Endothelial cell of umbilical vein (primary cell): ENCODE data around the gene P2RY6. TPM values are rescaled to one million over a fixed set of nuclear protein-coding genes. Genes with fewer than 3 reads are reported as not detected.
A peak's percentile ranks its signal among the peaks of the same experiment; 100 is the strongest.

Experiments used
- Bru-seq: library from RNA; stranded (reverse); fragments of 400-500 nt; gene quantifications from one replicate; lab custom pipeline; 2021; lab: Mats Ljungman, UMichigan
- BruChase-seq, 2 experiments: library from RNA; stranded (reverse); fragments of 400-500 nt; gene quantifications; one replicate each; lab custom pipeline; 2021; lab: Mats Ljungman, UMichigan
- BruUV-seq: library from RNA; stranded (reverse); fragments of 400-500 nt; replicated peaks from 2 replicates; lab custom pipeline; 2021; lab: Mats Ljungman, UMichigan
- CTCF ChIA-PET: fragments of 300-600, 350-600 bp; sonication (Branson Sonifier 250); formaldehyde crosslinking; loops from one replicate; lab custom pipeline; 2021; ENCODE audit warnings: antibody characterized with exemption, inconsistent platforms; lab: Charles Lee
- POLR2A ChIA-PET: fragments of 300-600, 350-600 bp; sonication (Branson Sonifier 250); formaldehyde crosslinking; loops from one replicate; lab custom pipeline; 2021; ENCODE audit warnings: antibody characterized with exemption, inconsistent platforms; lab: Charles Lee
- DNase-seq: peaks from one replicate; pipeline ENCODE4 v3.0.0-alpha.2; 2011; ENCODE audit warnings: low read depth, low spot score
- FAIRE-seq: peaks from 2 replicates; lab custom pipeline; 2011; peaks lifted over from hg19 to GRCh38; lab: Jason Lieb, UNC
- H2AFZ ChIP-seq: 2 replicates; pipeline ENCODE4 v1.6.0; 2012; ENCODE audit warnings: low read depth, low read length, control low read depth, inconsistent platforms
- H3K27ac ChIP-seq: 2 replicates; pipeline ENCODE4 v1.5.1; 2011; ENCODE audit warnings: low read depth, mild to moderate bottlenecking, control low read depth, low read length, moderate library complexity; ENCODE audit not compliant: insufficient read depth
- H3K27me3 ChIP-seq, 2 experiments: 2 replicates each; pipeline versions ENCODE4 v1.6.0 to v1.6.1; 2011; ENCODE audit warnings: low read length in 2 of 2, mixed read lengths in 1 of 2; ENCODE audit not compliant: control insufficient read depth in 2 of 2, insufficient read depth in 2 of 2
- H3K36me3 ChIP-seq, 2 experiments: 2 replicates in 1 of 2; 3 replicates in 1 of 2; pipeline ENCODE4 v1.5.1; 2011; ENCODE audit warnings: low read length in 2 of 2, mild to moderate bottlenecking in 1 of 2, moderate library complexity in 1 of 2; ENCODE audit not compliant: control insufficient read depth in 2 of 2, insufficient read depth in 2 of 2; ENCODE audit errors: extremely low read depth in 1 of 2
- H3K4me1 ChIP-seq: 3 replicates; pipeline ENCODE4 v1.5.1; 2011; ENCODE audit warnings: mild to moderate bottlenecking, low read length; ENCODE audit not compliant: control insufficient read depth, insufficient read depth; ENCODE audit errors: extremely low read depth
- H3K4me2 ChIP-seq: 2 replicates; pipeline ENCODE4 v1.6.1; 2011; ENCODE audit warnings: low read length, control low read depth, mixed read lengths; ENCODE audit not compliant: insufficient read depth
- H3K4me3 ChIP-seq, 3 experiments: fragments of 200-600 bp in 1 of 3; sonication (generic), shearing (Covaris generic) in 1 of 3; replicated peaks in 1 of 3; 2 replicates each; pipeline ENCODE4 v1.5.1; 2011 to 2016; ENCODE audit warnings: control low read depth in 3 of 3, low read length in 3 of 3, mild to moderate bottlenecking in 2 of 3, inconsistent platforms in 1 of 3, low read depth in 1 of 3, moderate library complexity in 1 of 3; ENCODE audit not compliant: insufficient read depth in 1 of 3
- H3K79me2 ChIP-seq: 2 replicates; pipeline ENCODE4 v1.6.0; 2012; ENCODE audit warnings: low read length, inconsistent platforms; ENCODE audit not compliant: control insufficient read depth, insufficient read depth
- H3K9ac ChIP-seq: replicated peaks from 2 replicates; pipeline ENCODE3; 2011; ENCODE audit warnings: low read length, control low read depth; ENCODE audit not compliant: insufficient read depth; ENCODE audit errors: extremely low read depth
- H3K9me1 ChIP-seq: replicated peaks from 3 replicates; pipeline ENCODE4 v1.6.0; 2011; ENCODE audit warnings: mild to moderate bottlenecking, low read length; ENCODE audit not compliant: control insufficient read depth, insufficient read depth; ENCODE audit errors: extremely low read depth
- H3K9me3 ChIP-seq: replicated peaks from 2 replicates; pipeline ENCODE4 v1.5.1; 2012; ENCODE audit warnings: low read length, inconsistent platforms; ENCODE audit not compliant: control insufficient read depth, insufficient read depth
- H4K20me1 ChIP-seq: replicated peaks from 2 replicates; pipeline ENCODE3; 2011; ENCODE audit warnings: mild to moderate bottlenecking, low read length; ENCODE audit not compliant: control insufficient read depth, insufficient read depth; ENCODE audit errors: extremely low read depth
- EZH2 ChIP-seq: IDR thresholded peaks from 2 replicates; pipeline ENCODE4 v1.6.1; 2012; ENCODE audit warnings: borderline replicate concordance, low read depth, mild to moderate bottlenecking, moderate library complexity, low read length, inconsistent platforms; ENCODE audit not compliant: severe bottlenecking
- FOS ChIP-seq: IDR thresholded peaks from 2 replicates; pipeline ENCODE4 v1.6.1; 2011; ENCODE audit warnings: mild to moderate bottlenecking, low read length, moderate library complexity, borderline replicate concordance; ENCODE audit not compliant: insufficient read depth
- GATA2 ChIP-seq: IDR thresholded peaks from 2 replicates; pipeline ENCODE4 v1.7.0; 2011; ENCODE audit warnings: low read depth, mild to moderate bottlenecking, moderate library complexity, mixed read lengths, low read length; ENCODE audit not compliant: insufficient read length, insufficient read depth
- JUN ChIP-seq: IDR thresholded peaks from 2 replicates; pipeline ENCODE4 v1.6.1; 2011; ENCODE audit warnings: borderline replicate concordance, low read depth; ENCODE audit not compliant: insufficient read length, insufficient read depth
- MAX ChIP-seq: IDR thresholded peaks from 2 replicates; pipeline ENCODE4 v1.6.1; 2011; ENCODE audit not compliant: insufficient read depth, insufficient read length
- MYC ChIP-seq: IDR thresholded peaks from one replicate; pipeline ENCODE4 v1.6.1; 2011; ENCODE audit warnings: mild to moderate bottlenecking, low read depth, low read length
- dilution Hi-C: fragments of 300-500 bp; cut with MboI; formaldehyde crosslinking; loops from one replicate; pipeline ENCODE4 v1.15.0; 2019; ENCODE audit warnings: low sequenced_read_pairs; ENCODE audit not compliant: extremely low pct_ligation_motif_present
- intact Hi-C: fragments of 100-400 bp; cut with micrococcal nuclease; formaldehyde crosslinking; loops from one replicate; pipeline ENCODE4 v1.10.0; 2022
- long read RNA-seq: library from polyadenylated mRNA; stranded (forward); transcript quantifications from one replicate; pipeline ENCODE4 v2.0.0, GENCODE V29; 2021
- polyA minus RNA-seq, 3 experiments: library from RNA; depleted of rRNA, polyadenylated mRNA; stranded (reverse); fragments of >200 nt; gene quantifications; 1 replicate in 1 of 3; 2 replicates in 2 of 3; pipeline ENCODE4 v1.2.3, GENCODE V29; 2011
- polyA plus RNA-seq, 4 experiments: library from polyadenylated mRNA; depleted of rRNA in 3 of 4; stranded (reverse) in 3 of 4; unstranded in 1 of 4; fragments of >200 nt; gene quantifications; 2 replicates each; pipeline versions ENCODE4 v1.2.1 to v1.2.3, GENCODE V29; 2011 to 2012; ENCODE audit warnings: missing spikeins in 1 of 4
- total RNA-seq: library from RNA; stranded (reverse); gene quantifications from 2 replicates; pipeline ENCODE4 v1.2.3, GENCODE V29; 2021

The P2RY6 gene
- 0.30 TPM in 1 of 2 replicates, not detected in the other for total RNA-seq
- polyA plus RNA-seq: 0.47 and 0.54 TPM in 2 replicates
- polyA plus RNA-seq (2011; cell fraction: cytosol; rRNA removed): 0.34 and 0.40 TPM in 2 replicates
- 0.08 and 0.26 TPM in 2 replicates for polyA plus RNA-seq (2011; cell fraction: nucleus; rRNA removed)
- 0.27 and 0.31 TPM in 2 replicates for polyA plus RNA-seq (2012)
- polyA minus RNA-seq: 0.13 and 0.24 TPM in 2 replicates
- polyA minus RNA-seq (2011; cell fraction: cytosol; rRNA and poly(A)+ RNA removed): 3.1 TPM
- 0.63 TPM in 1 of 2 replicates, not detected in the other for polyA minus RNA-seq (2011; cell fraction: nucleus; rRNA and poly(A)+ RNA removed)
- percentile 5 among the genes with signal in this experiment for Bru-seq, nascent RNA
- percentile 10 among the genes with signal in this experiment for BruChase-seq, experiment 1, labeled RNA remaining after a 6-hour chase
- percentile 6 among the genes with signal in this experiment for BruChase-seq, experiment 2, labeled RNA remaining after a 2-hour chase
- long read RNA-seq, partial matches to known transcripts: 0 of 1 reads
- long read RNA-seq, other reads (novel, unspliced or antisense): 1 of 1 reads

- CTCF ChIA-PET: interaction anchor here (1.0 kb wide), 2 partner anchors 16 to 35 kb away, joined by 3 read pairs; no protein-coding TSS in a partner anchor
- intact Hi-C loops: no loop called here
- no peak within 1 kb of the TSS for H2AFZ ChIP-seq
- no peak for TF ChIP-seq FOS
- TF ChIP-seq MYC: no peak
- no peak for TF ChIP-seq GATA2
- no peak for TF ChIP-seq EZH2
- TF ChIP-seq MAX: no peak
- no peak for TF ChIP-seq JUN
- dilution Hi-C loops: no loop called here
- no peaks in the 10 kb centered on the region for H3K4me1 ChIP-seq
- H3K27ac ChIP-seq: no peak within 1 kb of the TSS
- H3K9ac ChIP-seq: no peak within 1 kb of the TSS
- POLR2A ChIA-PET: no interaction called here
- DNase-seq: no peak
- peak; percentile 43 for FAIRE-seq
- no peak within 1 kb of the TSS for H3K4me3 ChIP-seq
- H4K20me1 ChIP-seq: no peaks in the 10 kb centered on the region
- no peaks in the 10 kb centered on the region for H3K9me3 ChIP-seq
- no peak within 1 kb of the TSS for H3K4me2 ChIP-seq
- H3K79me2 ChIP-seq: no peaks in the 10 kb centered on the region
- H3K36me3 ChIP-seq: no peaks in the 10 kb centered on the region
- peaks cover 0 to 4% of the 10 kb centered on the region in 2 experiments for H3K27me3 ChIP-seq
- no peaks in the 10 kb centered on the region for H3K9me1 ChIP-seq
- BruUV-seq: no TSS peak
Observed at GRCh38 chr11:73271936-73272679, at the start of gene P2RY6. TSS of gene P2RY6 (plus strand) at chr11:73272338. CDS start at chr11:73296519, 24,181 bp downstream.
